ENCODE results near the gene ORM2.

GRCh38 chr9:114324492-114324891 lies 5.2 kb upstream of the ORM2 start:
- TF ChIP-seq REST (IDR thresholded peaks at IDR 0.05; ENCODE audit: insufficient read depth in 1 of 2, low read depth in 2 of 2, low read length in 2 of 2) = no peak
- TF ChIP-seq SIN3A (IDR thresholded peaks at IDR 0.05; ENCODE audit: borderline replicate concordance, insufficient read depth, low read length) = no peak
- TF ChIP-seq POLR2AphosphoS5 (IDR thresholded peaks at IDR 0.05; ENCODE audit: low read depth, low read length) = no peak
- no peak for TF ChIP-seq FOXP2 (optimal IDR thresholded peaks at IDR 0.05; ENCODE audit: borderline replicate concordance, extremely low read depth, extremely low read length, insufficient read depth)

Data from PFSK-1 (cell line).